Measurements from ENCODE around the gene STX5.
"Not testable (repeated sequence)": the region's sequence is repeated elsewhere in the genome, so short reads cannot be mapped to it uniquely, and the experiment has no call there.

Gene STX5

DNA sequence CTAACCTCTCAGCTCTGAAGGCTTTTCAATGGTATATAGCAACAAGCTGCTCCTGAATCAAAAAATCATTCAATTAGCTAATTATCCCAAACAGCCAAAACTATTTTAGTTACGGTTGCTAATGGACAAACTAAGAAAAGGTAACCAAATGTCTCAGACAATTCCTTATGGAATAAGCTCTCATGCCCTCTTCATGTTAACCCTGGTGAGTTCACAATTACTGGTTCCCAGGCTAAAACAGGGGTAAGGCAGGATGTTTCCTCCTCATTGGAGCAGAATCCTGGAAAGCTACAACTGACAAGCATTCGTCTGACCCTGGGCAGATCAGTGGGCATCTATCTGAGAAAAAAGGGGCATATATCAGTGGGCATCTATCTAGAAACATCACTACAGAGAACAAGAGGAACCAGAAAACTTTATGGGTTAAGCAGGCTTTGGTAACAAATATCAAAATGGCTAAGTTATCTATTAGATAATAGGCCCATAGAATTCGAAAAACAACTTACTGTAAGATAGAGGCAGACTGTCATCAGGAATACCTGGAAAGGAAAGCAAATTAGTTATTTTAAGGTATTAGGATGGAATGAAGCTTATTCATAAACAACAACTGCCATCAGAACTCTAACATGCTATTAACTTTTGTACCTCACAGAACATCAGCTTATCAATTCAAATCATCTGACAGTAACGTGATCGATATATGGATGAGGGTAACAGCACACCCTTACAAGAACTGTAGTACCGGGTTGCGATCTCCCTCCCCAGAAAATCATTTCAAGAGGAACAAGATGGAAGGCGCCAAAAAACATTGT, 22.4 kb upstream of the STX5 start:
- DNase-seq (ENCODE audit: low spot score): no peak

DNA sequence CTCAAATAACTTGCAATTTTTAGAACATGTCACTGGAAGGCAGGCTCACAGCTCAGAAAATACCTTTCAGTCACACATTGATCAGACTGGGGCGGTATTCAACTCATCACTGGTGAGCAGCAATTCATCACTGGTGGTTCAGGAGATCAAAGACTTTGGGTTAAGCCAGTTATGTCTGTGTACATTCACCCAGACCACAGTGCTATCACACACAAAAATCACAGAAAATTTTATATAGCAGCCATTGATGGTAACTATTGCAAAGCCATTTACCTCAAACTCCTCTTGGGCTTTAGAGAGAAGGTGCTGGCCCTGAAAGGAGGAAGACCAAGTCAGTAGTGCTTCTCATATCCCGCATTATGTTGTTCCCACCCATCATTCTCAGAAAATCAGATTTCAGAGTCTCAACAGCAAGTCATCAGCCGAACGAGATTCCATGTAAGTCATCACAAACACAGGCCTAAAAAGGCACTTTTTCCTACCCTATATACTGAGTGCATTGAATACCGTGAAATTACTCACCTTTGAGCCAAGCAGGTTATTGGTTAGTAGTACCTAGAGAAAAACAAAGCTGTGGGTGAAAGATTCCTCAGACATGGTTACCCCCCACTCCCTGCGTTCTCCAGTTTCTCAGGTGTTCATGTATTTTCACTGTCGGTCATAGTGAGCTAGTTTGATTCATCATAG, 21.6 kb upstream of the STX5 start:
- DNase-seq (ENCODE audit: low spot score): peak; percentile 66

DNA sequence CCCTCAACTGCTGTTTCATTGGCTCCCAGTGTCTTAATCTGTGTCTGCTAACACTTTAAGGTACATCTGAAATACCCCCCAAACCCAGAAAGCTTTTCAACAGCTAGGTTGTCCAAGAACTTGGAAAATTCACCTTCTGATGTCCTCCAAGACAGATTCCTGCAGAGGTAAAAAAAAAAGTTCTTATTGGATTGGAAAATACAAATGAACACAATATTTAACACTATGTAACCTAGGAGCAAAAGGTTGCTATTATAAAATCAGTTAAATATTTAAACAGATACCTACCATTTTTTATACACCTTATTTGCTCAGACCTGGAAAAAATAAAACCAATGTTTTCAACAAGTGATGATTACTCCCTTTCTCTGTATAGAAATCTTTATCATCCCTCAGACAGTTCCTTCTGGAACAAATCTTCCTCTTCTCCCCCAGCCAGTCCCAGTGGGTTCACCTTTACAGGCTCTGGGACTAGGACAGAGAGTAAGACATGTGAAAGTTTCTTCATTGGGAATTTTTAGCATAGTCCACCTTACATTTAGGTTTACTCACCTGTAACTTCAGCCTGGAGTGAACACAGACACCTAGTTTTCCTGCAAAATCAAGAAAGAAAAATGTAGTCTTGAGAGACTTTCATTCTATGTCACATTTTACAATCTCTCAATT, 20.8 kb upstream of the STX5 start:
- DNase-seq (ENCODE audit: low spot score): no peak

DNA sequence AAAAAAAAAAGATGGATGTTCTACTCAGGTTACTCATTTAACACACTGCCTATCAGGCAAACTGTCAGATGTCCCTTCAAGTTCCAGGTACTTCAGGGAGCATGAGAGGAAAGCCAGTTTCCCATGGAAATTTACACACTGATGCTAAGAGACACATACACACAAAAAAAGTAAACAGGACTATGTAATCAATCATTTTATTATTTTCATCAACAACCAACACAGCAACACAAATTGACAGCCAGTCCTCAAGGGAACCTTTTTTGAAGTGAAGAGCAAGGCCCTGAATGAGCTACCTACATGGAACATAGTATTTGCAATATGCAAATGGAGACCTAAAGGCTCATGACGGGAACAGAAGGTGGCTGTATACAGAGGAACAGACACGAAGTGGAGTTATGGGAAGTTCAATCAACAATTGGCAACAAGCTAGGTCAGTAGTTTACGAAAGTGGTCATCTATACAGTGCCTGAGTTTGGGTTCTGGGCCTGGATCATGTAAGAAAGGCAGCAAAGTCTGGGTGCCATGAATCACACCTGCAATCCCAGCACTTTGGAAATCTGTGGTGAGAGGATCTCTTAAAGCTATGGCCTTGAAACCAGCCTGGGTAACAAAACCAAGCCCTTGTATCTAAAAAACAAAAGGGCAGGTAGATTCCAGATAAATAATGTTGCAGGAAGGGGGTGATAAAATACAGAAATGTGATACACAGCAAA, 20.1 kb upstream of the STX5 start:
- no peak for DNase-seq (ENCODE audit: low spot score)

DNA sequence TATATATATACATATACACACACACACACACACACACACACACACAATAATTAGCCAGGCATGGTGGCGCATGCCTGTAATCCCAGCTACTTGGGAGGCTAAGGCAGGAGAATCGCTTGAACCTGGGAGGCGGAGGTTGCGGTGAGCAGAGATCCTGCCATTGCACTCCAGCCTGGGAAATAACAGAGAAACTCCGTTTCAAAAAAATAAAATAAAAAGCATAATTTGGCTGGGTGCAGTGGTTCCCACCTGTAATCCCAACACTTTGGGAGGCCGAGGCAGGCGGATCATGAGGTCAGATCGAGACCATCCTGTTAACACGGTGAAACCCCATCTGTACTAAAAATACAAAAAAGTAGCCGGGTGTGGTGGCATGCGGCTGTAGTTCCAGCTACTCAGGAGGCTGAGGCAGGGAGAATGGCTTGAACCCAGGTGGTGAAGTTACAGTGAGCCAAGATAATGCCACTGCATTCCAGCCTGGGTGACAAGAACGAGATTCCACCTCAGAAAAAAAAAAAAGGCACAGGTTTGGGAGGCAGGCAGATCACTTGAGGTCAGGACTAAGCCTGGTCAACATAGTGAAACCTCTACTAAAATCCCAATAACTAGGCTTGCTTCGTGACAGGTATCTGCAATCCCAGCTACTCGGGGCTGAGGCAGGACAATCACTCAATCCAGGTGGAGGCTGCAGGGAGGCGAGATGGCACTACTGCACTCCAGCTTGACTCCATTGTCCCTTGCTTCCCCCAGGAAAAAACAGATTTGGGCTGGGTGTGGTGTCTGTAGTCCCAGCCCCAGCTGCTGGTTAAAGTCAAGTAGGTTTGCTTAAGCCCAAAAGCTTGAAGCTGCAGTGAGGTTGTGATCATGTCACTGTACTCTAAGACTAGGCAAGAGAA, 19.3 kb upstream of the STX5 start:
- no peak for DNase-seq (ENCODE audit: low spot score)

DNA sequence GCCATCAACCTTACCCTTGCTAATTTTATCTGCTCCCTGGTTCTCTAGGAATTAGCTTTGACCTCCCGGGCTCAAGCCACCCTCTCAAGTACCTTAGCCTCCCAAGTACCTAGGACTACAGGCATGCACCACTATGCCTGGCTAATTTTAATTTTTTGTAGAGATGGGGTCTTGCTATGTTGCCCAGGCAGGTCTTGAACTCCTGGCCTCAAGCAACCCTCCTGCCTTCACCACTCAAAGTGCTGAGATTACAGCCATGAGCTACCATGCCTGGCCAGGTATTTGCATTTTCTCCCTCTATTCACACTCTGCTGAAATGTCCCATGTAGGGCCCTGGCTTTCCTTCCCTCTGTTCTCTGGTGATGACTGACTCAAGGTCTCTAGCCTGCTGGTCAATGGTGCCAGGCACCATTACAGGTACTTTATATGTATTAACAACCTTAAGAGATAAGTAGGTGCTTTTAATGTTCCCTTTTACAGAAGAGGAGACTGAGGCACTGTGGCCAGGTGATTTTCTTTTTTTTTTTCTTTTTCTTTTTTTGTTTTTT, 16.0 kb upstream of the STX5 start:
- DNase-seq (ENCODE audit: low spot score): no peak

DNA sequence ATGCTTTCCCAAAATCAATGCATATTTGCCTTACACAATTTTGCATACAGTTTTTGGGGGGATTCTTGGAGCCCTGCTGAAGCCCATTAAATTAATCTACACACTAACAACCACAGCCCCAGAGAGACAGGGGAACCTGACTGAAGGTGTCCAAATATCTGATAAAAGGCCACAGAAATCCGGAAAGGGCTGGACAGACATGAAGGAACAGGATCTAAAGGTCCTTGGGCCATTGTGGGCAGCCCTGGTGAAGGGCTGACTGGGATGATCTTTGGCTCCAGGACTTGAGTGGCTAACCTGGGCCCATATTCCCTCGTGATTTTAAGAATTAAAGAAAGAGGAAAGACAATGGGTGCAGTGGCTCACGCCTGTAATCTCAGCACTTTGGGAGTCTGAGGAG, 14.3 kb upstream of the STX5 start:
- no peak for DNase-seq (ENCODE audit: low spot score)

DNA sequence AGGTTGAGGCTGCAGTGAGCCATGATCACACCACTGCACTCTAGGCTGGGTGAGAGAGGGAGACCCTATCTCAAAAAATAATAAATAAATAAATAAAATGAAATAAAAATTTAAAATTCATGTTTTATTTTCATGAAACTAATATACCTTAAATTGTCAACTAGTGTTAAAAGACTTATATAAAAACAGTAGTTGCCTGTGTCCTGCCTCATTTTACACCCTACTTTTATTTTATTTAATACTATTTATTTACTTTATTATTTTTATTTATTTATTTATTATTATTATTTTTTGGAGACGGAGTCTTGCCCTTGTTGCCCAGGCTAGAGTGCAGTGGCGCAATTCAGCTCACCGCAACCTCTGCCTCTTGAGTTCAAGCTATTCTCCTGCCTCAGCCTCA, 12.3 kb upstream of the STX5 start:
- no peak for DNase-seq (ENCODE audit: low spot score)

DNA sequence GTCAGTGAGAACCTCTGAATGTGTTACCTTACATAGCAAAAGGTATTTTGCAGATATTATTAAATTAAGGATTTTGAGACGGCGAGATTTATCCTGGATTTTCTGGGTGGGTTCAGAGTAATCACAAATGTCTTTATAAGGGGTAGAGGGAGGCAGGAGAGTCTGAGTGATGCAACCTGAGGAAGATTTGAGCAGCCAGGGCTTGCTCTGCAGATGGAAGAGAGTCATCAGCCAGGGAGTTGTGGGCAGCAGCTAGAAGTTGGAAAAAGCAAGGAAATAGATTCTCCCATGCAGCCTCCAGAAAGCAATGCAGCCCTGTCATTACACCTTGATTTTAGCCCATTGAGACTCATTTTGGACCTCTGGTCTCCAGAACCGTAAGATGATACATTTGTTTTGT, 11.6 kb upstream of the STX5 start:
- no peak for DNase-seq (ENCODE audit: low spot score)

DNA sequence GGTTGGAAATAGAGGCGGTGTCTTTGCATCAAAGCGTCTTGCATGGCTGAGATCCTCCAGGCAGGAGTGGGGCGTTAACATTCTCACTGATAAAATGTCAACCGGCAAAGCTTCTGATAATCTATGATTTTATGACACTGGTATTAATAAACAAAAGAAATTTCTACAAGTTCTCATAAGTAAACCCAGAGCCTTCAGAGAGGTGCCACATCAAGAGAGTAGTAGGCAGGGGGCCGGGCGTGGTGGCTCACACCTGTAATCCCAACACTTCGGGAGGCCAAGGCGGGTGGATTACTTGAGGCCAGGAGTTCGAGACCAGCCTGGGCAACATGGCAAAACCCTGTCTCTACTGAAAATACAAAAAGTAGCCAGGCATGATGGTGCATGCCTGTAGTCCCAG, 11.0 kb upstream of the STX5 start:
- DNase-seq (ENCODE audit: low spot score): not testable (repeated sequence)

DNA sequence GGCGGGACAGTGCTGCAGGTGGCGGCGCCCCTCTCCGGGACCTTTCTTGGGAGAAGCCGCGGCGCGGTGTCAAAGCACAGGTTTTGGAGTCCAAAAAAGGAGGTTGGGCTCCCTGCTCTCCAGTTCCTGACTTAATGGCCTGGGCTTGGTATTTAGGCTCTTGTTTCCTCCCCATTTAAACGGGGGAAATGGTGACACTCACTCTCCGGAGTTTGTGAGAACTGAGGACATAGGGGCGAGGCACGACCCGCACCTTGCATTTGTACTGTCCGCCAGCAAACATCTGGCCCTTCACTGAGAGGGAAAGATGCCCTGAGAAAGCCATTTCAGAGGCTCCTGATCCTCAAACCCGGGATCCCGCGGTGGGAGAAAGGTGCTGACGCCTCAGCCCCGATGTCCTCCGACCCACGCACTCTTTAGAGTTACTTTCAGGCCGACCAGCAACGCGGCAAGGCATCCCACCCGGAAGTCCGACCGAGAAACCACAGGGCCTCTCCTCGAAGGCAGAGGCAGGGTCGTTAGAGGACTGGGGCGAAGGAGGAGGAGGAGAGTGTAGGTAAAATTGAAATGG, 10.4 kb upstream of the STX5 start:
- DNase-seq (ENCODE audit: low spot score): peak; percentile 19

DNA sequence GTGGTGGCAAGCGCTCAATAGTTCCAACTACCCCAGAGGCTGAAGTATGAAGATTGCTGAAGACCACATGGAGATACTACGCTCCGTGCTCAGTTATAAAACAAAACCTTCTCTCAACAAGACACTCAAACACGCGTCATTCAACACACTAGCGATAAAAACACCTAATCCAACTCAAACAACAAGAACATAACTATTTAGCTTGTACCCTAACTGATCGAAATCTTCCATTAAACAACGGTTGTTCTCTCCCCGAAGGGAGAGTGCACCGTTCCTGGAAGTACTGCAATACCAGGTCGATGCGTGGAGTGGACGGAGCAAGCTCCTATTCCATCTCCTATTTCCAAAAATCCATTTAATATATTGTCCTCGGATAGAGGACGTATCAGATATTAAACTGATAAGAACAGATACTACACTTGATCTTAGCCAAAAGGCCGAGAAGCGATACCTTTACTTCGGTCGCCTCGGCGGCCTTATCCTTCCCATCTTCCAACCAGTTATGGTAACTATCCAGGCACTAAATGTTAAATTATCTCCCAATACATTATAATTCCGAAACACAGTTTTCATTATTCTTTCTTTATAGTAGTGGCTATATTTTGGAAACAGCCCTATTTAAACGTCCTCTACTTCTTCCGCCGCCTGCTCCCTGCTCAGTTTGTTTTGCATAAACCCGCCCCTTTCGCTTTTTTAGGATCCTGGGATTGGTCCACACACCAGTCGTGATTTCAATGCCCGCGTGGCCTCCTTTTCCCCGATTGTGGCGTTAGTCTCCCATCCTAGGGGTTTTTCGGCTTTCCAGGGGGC, 9.7 kb upstream of the STX5 start:
- peak; percentile 93 for DNase-seq (ENCODE audit: low spot score)

DNA sequence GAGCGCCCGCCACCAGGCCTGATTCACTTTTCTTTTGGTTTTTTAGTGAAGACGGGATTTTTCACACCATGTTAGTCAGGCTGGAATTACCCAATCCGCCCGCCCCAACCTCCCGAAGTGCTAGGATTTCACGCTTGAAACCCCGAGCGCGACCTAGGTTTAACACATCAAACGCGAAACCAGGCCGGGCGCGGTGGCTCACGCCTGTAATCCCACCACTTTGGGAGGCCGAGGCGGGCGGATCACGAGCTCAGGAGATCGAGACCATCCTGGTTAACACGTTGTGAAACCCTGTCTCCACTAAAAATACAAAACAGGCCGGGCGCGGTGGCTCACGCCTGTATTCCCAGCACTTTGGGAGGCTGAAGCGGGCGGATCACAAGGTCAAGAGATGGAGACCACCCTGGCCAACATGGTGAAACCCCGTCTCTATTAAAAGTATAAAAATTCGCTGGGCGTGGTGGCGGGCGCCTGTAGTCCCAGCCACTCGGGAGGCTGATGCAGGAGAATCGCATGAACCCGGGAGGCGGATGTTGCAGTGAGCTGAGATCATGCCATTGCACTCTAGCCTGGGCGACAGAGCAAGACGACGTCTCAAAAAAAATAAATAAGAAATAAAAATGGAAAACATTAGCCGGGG, 9.0 kb upstream of the STX5 start:
- peak; percentile 69 for DNase-seq (ENCODE audit: low spot score)

DNA sequence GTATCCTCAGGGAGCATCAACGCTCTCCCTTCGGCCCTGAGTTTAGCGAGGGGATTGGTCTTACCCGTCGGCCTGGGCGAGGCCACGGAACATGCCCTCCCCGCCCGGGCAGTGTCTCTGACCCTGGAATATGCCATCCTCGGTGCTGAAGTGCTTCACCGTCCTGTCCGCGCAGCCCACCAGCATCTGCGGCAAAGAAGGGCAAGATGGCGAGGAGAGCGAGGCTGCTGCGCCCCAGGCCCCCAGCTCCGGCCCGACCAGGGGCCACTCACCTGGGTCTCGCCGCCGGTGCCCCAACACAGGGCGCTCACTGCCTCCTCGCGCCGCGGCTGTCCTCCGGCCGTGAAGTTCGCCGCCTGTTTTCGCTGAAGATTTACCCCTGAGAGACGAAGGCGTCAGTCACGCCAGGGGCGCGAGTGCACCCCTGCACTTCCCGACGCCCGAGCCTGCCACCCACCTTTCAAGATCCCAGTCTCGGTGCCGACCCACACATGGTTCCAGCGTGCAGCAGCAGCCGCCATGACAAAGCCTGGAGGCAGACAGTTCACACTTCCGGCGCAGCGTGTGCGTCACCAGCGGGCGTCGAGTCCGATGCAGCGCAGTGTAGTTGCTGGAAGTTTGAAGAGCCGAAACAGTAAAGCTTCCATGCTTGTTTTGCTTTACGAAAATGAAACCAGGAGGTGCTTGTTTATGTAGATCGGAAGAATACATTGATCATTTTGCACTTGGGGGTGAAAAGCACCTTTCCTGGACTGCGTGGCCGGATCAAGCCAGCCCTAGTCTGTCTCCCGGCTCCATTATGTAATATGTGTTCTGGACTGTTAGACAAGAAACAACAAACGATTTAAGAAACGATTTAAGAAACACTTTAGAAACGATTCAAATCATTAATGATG, 7.4 kb upstream of the STX5 start, which contains the start of gene WDR74:
TSS of gene WDR74 (minus strand) at position 541 of the 896 bp plus-strand sequence. CDS start at position 521, 20 bp downstream.
- peak; percentile 93 for DNase-seq (ENCODE audit: low spot score)

DNA sequence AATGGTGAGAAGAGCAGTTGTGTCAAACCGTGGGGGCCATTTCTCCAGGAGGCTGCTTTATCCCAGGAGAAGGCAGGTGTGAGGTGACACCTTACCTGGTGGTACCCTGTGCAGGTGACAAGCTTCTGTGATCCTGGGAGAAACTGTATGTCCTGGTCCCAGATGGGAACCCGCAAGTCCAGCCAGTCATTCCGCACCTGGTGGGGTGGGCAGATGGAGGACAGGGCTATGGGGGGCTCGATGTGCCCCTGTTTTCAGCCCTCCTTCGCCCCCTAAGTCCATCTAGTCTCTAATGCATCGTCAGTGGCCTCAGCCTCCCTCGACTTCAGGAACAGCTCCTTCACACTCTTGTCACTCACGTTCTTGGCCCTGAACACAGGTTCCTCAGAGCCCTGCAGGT, 3.5 kb upstream of the STX5 start:
- DNase-seq (ENCODE audit: low spot score): no peak

DNA sequence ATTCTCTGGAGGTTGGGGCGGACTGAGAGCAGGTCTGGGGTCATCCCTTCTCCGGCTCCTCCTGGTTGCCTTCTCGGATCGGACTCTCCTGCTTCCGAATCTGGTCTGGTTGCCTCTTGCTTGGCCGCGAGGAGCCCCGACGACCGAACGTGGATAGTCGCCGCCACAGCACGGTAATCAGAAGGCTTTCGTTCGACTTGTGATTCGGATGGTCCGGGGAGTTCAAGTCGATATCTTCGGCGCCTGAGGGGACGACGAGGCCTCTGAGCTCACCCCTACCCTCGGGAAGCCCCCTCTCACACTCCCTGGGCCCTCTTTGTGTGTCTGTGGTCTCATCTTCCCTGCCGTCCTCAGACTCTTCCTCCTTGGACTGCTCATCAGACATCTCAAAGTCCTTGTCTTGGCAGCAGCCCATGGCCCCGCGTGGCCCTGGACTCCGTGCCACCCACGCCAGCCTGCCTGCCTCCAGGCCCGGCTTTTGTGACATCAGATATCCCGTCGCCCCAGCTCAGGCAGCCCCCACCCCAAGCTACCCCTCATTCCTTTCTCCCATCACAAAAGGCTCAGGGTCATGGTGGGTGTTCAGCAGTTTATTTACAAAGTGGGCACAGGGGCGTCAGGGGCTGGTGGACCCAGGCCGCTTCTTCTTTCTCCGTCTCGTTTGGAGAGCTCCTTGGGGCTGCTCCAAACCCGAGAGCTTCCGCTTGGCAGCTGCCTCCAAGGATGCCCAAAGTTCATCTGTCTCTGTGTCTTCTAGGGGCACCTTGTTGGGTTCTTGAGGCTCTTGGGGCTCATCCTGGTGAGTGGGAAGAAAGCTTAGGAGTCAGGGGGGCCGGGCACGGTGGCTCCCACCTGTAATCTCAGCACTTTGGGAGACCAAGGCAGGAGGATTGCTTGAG, 734 bp upstream of the STX5 start, which contains the start of gene TEX54:
TSS of gene TEX54 (minus strand) at position 506 of the 899 bp plus-strand sequence.
- DNase-seq (ENCODE audit: low spot score): no peak

DNA sequence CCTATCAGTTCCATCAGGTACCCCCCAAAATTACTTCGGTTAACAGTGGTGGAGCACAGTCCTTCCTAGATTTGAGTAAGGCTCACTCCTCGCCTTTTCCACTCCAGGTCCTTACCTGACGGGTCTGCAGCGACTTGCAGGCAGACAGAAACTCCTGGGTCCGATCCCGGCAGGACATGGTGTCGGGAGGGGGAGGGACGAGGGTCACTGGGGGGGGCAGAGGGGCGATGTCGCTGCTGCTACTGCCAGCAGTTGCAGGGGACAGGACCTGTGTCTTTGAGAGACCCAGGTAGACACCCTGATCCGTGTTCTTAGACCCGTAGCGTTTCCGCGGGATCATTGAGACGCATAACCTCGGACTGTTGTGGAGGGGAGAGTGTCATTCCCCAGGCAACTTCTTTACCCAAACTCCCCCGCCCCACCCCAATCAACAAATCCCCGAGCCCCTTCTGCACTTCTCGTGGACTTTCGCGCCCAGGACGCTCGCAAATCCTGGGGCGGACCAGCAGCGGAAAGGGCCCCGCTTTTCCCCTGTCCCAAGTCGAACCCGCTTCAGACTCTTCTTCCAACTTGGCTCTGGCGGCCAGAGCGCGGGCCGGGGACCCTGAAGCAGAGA, 839 bp downstream of the STX5 start:
- DNase-seq (ENCODE audit: low spot score): no peak
